K562 (cell line): ENCODE data around the gene VPS37D. TPM values are rescaled to one million over a fixed set of nuclear protein-coding genes. Genes with fewer than 3 reads are reported as not detected.

ENCODE experiments used
- ATAC-seq: fragments of 200-7000 bp; cut with Tn5 transposase; 3 replicates; pipeline ENCODE4 v1.9.1; 2020; ENCODE audit warnings: moderate library complexity
- BruUV-seq: library from RNA; stranded (reverse); fragments of 400-500 nt; replicated peaks from 2 replicates; lab custom pipeline; 2021; lab: Mats Ljungman, UMichigan
- CTCF ChIA-PET: fragments of 300-600 bp; formaldehyde crosslinking; extraction: SDS; loops from one replicate; lab custom pipeline; 2021; ENCODE audit warnings: low intra/inter-chr PET ratio; lab: Yijun Ruan, JAX
- POLR2A ChIA-PET: fragments of 300-600, 350-650 bp; sonication (Branson Sonifier 250); formaldehyde crosslinking; extraction: SDS; loops from one replicate; lab custom pipeline; 2021; ENCODE audit warnings: antibody characterized with exemption, inconsistent platforms; lab: Yijun Ruan, JAX
- DNase-seq, 4 experiments: peaks; one replicate each; pipeline versions ENCODE4 v3.0.0 to v3.0.0-alpha.2; 2011 to 2018; ENCODE audit warnings: low spot score in 3 of 4, mixed read lengths in 3 of 4; ENCODE audit errors: extremely low read depth in 1 of 4
- FAIRE-seq: peaks from 2 replicates; lab custom pipeline; 2011; peaks lifted over from hg19 to GRCh38; lab: Jason Lieb, UNC
- H2AFZ ChIP-seq: 2 replicates; pipeline ENCODE4 v1.6.0; 2011; ENCODE audit warnings: low read depth, low read length, control low read depth, inconsistent platforms
- H3K27ac ChIP-seq: fragments of 200-600 bp; 3 replicates; pipeline ENCODE4 v1.8.0; 2011; ENCODE audit warnings: low read depth, mild to moderate bottlenecking, control low read depth, inconsistent platforms, low read length, moderate library complexity, mixed read lengths; ENCODE audit errors: extremely low read depth
- H3K27me3 ChIP-seq, 2 experiments: fragments of 300-600 bp in 1 of 2; 2 replicates in 1 of 2; 3 replicates in 1 of 2; pipeline versions ENCODE4 v1.6.0 to v1.8.0; 2011; ENCODE audit warnings: inconsistent platforms in 2 of 2, low read length in 2 of 2, mild to moderate bottlenecking in 1 of 2, mixed read lengths in 1 of 2, moderate library complexity in 1 of 2; ENCODE audit not compliant: control insufficient read depth in 2 of 2, insufficient read depth in 2 of 2
- H3K36me3 ChIP-seq: fragments of 300-600 bp; 3 replicates; pipeline ENCODE4 v1.8.0; 2011; ENCODE audit warnings: mild to moderate bottlenecking, low read length, inconsistent platforms; ENCODE audit not compliant: control insufficient read depth, insufficient read depth
- H3K4me1 ChIP-seq, 2 experiments: fragments of 200-600 bp in 1 of 2; replicated peaks in 1 of 2; 2 replicates in 1 of 2; 3 replicates in 1 of 2; pipeline versions ENCODE4 v1.5.1 to v1.8.0; 2011; ENCODE audit warnings: inconsistent platforms in 2 of 2, low read length in 2 of 2, mild to moderate bottlenecking in 1 of 2, mixed read lengths in 1 of 2, moderate library complexity in 1 of 2; ENCODE audit not compliant: control insufficient read depth in 2 of 2, insufficient read depth in 2 of 2
- H3K4me2 ChIP-seq: 2 replicates; pipeline ENCODE4 v1.6.1; 2011; ENCODE audit warnings: low read length, control low read depth, inconsistent platforms, mixed read lengths; ENCODE audit not compliant: insufficient read depth
- H3K4me3 ChIP-seq: fragments of 200-600 bp; sonication (generic), shearing (Covaris generic); 2 replicates; pipeline ENCODE4 v1.5.1; 2016; ENCODE audit warnings: control low read depth, inconsistent platforms
- H3K79me2 ChIP-seq: fragments of 200-600 bp; 3 replicates; pipeline ENCODE4 v1.8.0; 2011; ENCODE audit warnings: low read length, inconsistent platforms; ENCODE audit not compliant: control insufficient read depth, insufficient read depth
- H3K9ac ChIP-seq, 2 experiments: 2 replicates each; pipeline versions ENCODE4 v1.6.0 to v1.6.1; 2011; ENCODE audit warnings: low read depth in 2 of 2, low read length in 2 of 2, control low read depth in 1 of 2, inconsistent platforms in 1 of 2, mild to moderate bottlenecking in 1 of 2, mixed read lengths in 1 of 2; ENCODE audit not compliant: insufficient read depth in 1 of 2
- H3K9me1 ChIP-seq: one replicate; pipeline ENCODE4 v1.6.0; 2011; ENCODE audit warnings: inconsistent platforms, mild to moderate bottlenecking, low read length, moderate library complexity; ENCODE audit not compliant: control insufficient read depth, insufficient read depth
- H3K9me3 ChIP-seq: replicated peaks from 2 replicates; pipeline ENCODE4 v1.5.1; 2011; ENCODE audit warnings: low read depth, low read length, inconsistent platforms; ENCODE audit not compliant: control insufficient read depth, insufficient read depth
- H4K20me1 ChIP-seq: replicated peaks from 2 replicates; pipeline ENCODE4 v1.6.1; 2011; ENCODE audit warnings: low read length, inconsistent platforms, mixed read lengths; ENCODE audit not compliant: control insufficient read depth, insufficient read depth
- CHD2 ChIP-seq: IDR thresholded peaks from 2 replicates; pipeline ENCODE4 v1.6.1; 2011; ENCODE audit warnings: low read depth, low read length
- HDGF ChIP-seq: fragments of 450-650 bp; IDR thresholded peaks from 2 replicates; pipeline ENCODE4 v1.6.1; 2016
- POLR2AphosphoS5 ChIP-seq: IDR thresholded peaks from 2 replicates; pipeline ENCODE4 v1.6.1; 2011; ENCODE audit warnings: mild to moderate bottlenecking, low read depth, low read length, moderate library complexity; ENCODE audit not compliant: control insufficient read depth, insufficient read depth
- ZNF263 ChIP-seq: sonication (generic); formaldehyde crosslinking; IDR thresholded peaks from 2 replicates; pipeline ENCODE4 v1.8.0; 2022; ENCODE audit warnings: mild to moderate bottlenecking, missing genetic modification reagents, borderline replicate concordance
- WGBS: fragments of 100-300 bp; shearing (Covaris generic); methylation state at CpG from one replicate; pipeline ENCODE4 v1.1.6; 2016; ENCODE audit warnings: low coverage, mixed read lengths; ENCODE audit not compliant: insufficient coverage; ENCODE audit errors: missing lambda C conversion rate; 5-methylcytosine and 5-hydroxymethylcytosine counted together
- in situ Hi-C: fragments of 300-500 bp; cut with MboI; formaldehyde crosslinking; loops from 4 replicates; pipeline ENCODE4 v1.15.0; 2018; ENCODE audit warnings: inconsistent platforms, mixed read lengths
- intact Hi-C: fragments of 100-400 bp; cut with micrococcal nuclease; formaldehyde crosslinking; loops from 2 replicates; pipeline ENCODE4 v1.14.2; 2022
- polyA plus RNA-seq, 8 experiments: library from polyadenylated mRNA; depleted of rRNA in 4 of 8; stranded (reverse) in 5 of 8; unstranded in 3 of 8; fragments of >200 nt; fragmentation: Nextera tagmentation in 2 of 8; fragmentation: Illumina TruSeq in 1 of 8; extraction: Ambion mirVana in 2 of 8; extraction: Trizol in 1 of 8; gene quantifications; 2 replicates each; pipeline versions ENCODE4 v1.2.1 to v1.2.3, GENCODE V29; 2011 to 2014; ENCODE audit warnings: inconsistent platforms in 1 of 8, missing spikeins in 1 of 8
- total RNA-seq, 7 experiments: library from RNA; depleted of rRNA in 6 of 7; stranded (reverse); fragments of >200 nt in 6 of 7; fragmentation: Illumina TruSeq in 2 of 7; extraction: Trizol in 2 of 7; gene quantifications; 2 replicates each; pipeline versions ENCODE4 v1.2.1 to v1.2.3, GENCODE V29; 2011 to 2021; ENCODE audit warnings: low replicate concordance in 1 of 7
- TF ChIP-seq, protein P1 (sequence below): fragments of 250-450 bp; sonication (Bioruptor Pico); IDR thresholded peaks from 2 replicates; pipeline ENCODE4 v1.5.0; 2021
- TF ChIP-seq, protein P2 (sequence below): sonication (generic); formaldehyde crosslinking; IDR thresholded peaks from 2 replicates; pipeline ENCODE4 v1.8.1; 2022; ENCODE audit warnings: missing genetic modification reagents
- TF ChIP-seq, protein P3 (sequence below), 3 experiments: fragments of 200-800 bp in 1 of 3; sonication (Bioruptor generic) in 1 of 3; sonication (generic) in 1 of 3; formaldehyde crosslinking in 1 of 3; IDR thresholded peaks; 2 replicates each; pipeline versions ENCODE4 v1.6.1 to v1.8.0; 2016 to 2022; ENCODE audit warnings: mild to moderate bottlenecking in 2 of 3, missing compliant biosample characterization in 2 of 3, missing genetic modification characterization in 2 of 3, missing genetic modification reagents in 1 of 3

The VPS37D gene
- total and polyA plus RNA-seq, 9 of the 15 experiments (the other 6 are each of a cell fraction or from before 2014, with no cell fraction given), result 0.25 to 2.3 (median 1.0) TPM; not detected in 3

DNA sequence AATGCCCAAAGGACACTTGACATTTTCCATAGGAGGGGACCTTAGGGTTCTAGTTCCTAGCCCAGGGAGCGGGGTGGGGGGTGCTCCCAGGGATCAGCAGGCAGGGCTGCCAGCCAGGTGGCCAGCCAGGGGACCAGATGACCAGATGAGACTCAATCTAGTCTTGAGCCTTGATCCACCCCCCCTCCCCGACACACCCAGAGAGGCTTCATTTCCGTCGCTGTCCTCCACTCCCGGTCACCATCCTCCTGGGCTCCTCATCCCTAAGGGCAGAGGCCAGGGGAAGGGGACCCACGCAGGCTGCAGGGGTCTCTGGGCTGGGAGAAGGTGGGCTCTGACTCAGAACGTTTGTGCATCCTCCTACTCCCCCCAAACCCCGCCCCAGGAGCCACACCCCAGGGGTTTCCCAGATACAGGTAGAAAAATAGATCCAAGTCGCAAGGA is 50.8 kb downstream of the VPS37D start:
- ATAC-seq, result no peak
- Histone ChIP-seq H3K9ac (peak overlapping the region in 1 of 2 experiments; percentile 94; a peak in 2 of 4 replicates), H4K20me1 (peaks cover 29% of the 10 kb centered on the region)
- TF ChIP-seq POLR2AphosphoS5 (no peak), CHD2 (no peak), ZNF263 (peak; percentile 68), HDGF (no peak)
- TF ChIP-seq, protein P1, sequence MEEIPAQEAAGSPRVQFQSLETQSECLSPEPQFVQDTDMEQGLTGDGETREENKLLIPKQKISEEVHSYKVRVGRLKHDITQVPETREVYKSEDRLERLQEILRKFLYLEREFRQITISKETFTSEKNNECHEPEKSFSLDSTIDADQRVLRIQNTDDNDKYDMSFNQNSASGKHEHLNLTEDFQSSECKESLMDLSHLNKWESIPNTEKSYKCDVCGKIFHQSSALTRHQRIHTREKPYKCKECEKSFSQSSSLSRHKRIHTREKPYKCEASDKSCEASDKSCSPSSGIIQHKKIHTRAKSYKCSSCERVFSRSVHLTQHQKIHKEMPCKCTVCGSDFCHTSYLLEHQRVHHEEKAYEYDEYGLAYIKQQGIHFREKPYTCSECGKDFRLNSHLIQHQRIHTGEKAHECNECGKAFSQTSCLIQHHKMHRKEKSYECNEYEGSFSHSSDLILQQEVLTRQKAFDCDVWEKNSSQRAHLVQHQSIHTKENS, result no peak
- TF ChIP-seq, protein P2, sequence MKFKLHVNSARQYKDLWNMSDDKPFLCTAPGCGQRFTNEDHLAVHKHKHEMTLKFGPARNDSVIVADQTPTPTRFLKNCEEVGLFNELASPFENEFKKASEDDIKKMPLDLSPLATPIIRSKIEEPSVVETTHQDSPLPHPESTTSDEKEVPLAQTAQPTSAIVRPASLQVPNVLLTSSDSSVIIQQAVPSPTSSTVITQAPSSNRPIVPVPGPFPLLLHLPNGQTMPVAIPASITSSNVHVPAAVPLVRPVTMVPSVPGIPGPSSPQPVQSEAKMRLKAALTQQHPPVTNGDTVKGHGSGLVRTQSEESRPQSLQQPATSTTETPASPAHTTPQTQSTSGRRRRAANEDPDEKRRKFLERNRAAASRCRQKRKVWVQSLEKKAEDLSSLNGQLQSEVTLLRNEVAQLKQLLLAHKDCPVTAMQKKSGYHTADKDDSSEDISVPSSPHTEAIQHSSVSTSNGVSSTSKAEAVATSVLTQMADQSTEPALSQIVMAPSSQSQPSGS, result no peak
- TF ChIP-seq, protein P3, sequence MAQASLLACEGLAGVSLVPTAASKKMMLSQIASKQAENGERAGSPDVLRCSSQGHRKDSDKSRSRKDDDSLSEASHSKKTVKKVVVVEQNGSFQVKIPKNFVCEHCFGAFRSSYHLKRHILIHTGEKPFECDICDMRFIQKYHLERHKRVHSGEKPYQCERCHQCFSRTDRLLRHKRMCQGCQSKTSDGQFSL (CRISPR knock-in tag; IDR thresholded peaks at IDR 0.05), result peak; percentile 48; the same call in 1 of the 2 replicates
- TF ChIP-seq, protein P3 (tag; IDR thresholded peaks at IDR 0.05), result peak in 1 of 2 experiments; percentile 51; a peak in 2 of 4 replicates
- TF ChIP-seq, all 486 proteins: peak for 2
- CTCF ChIA-PET, result no interaction called here
- Histone ChIP-seq H3K4me2 (no peak overlapping the region; the same call in 1 of the 2 replicates), H3K36me3 (no peaks in the 10 kb centered on the region), H3K27me3 (no peaks in the 10 kb centered on the region), H3K27ac (no peak overlapping the region), H3K4me3 (peak overlapping the region; percentile 75), H3K9me1 (peaks cover 6% of the 10 kb centered on the region), H3K4me1 (peaks cover 20 to 50% of the 10 kb centered on the region in 2 experiments), H3K9me3 (no peaks in the 10 kb centered on the region), H3K79me2 (peaks cover 10% of the 10 kb centered on the region; the same call in 2 of the 3 replicates), H2AFZ (no peak overlapping the region)
- POLR2A ChIA-PET, result interaction anchor here (0.6 kb wide), 1 partner anchor 105 kb away, joined by 3 read pairs; no protein-coding TSS in a partner anchor
- intact Hi-C loops, result loop anchor here (5.0 kb wide), 1 partner anchor 36 kb away; the partner anchor contains the start of genes BUD23 and DNAJC30
- no peak for DNase-seq
- in situ Hi-C loops, result no loop called here
- no TSS peak for BruUV-seq
- WGBS, result 24% methylated on average over 9 of the region's 9 CpGs
- no peak for FAIRE-seq
